SHP77 treated with DMSO at 0.1 percent for 48 hours (cell line): ENCODE data around the gene INPP5E.
"Not testable (repeated sequence)": the region's sequence is repeated elsewhere in the genome, so short reads cannot be mapped to it uniquely, and the experiment has no call there.

Experiments used
- DNase-seq: peaks from one replicate; lab custom pipeline; 2025; lab: John Stamatoyannopoulos, UW

Gene INPP5E

GRCh38 chr9:136429683-136430491 is 9.8 kb downstream of the INPP5E start:
- no peak for DNase-seq

GRCh38 chr9:136429075-136429628 is 10.5 kb downstream of the INPP5E start:
- no peak for DNase-seq

GRCh38 chr9:136426787-136427186 is 12.9 kb downstream of the INPP5E start:
- no peak for DNase-seq

GRCh38 chr9:136425367-136425766 is 14.3 kb downstream of the INPP5E start:
- DNase-seq: not testable (repeated sequence)

GRCh38 chr9:136424750-136425362 is 14.8 kb downstream of the INPP5E start:
- DNase-seq: no peak

GRCh38 chr9:136423432-136424146 is 16.1 kb downstream of the INPP5E start:
- no peak for DNase-seq

GRCh38 chr9:136422876-136423275 is 16.8 kb downstream of the INPP5E start:
- no peak for DNase-seq

GRCh38 chr9:136421791-136422190 is 17.9 kb downstream of the INPP5E start:
- DNase-seq: no peak

GRCh38 chr9:136419092-136419420 is 20.6 kb downstream of the INPP5E start:
- no peak for DNase-seq

- DNase-seq: no peak
Observed at GRCh38 chr9:136418182-136419091, 21.2 kb downstream of the INPP5E start.

GRCh38 chr9:136416914-136417313 is 22.7 kb downstream of the INPP5E start:
- DNase-seq: no peak

- no peak for DNase-seq
Observed at GRCh38 chr9:136416427-136416826, 23.2 kb downstream of the INPP5E start.

GRCh38 chr9:136412962-136413361 is 26.7 kb downstream of the INPP5E start:
- DNase-seq: no peak

- DNase-seq: no peak
Observed at GRCh38 chr9:136411378-136411777, 28.3 kb downstream of the INPP5E start.

- peak; percentile 34 for DNase-seq
Observed at GRCh38 chr9:136410500-136411287, 29.0 kb downstream of the INPP5E start, which contains the start of the genes ENTR1 and PMPCA. Gene ENTR1, minus strand, starts transcription at chr9:136410614. Its CDS starts 217 bp downstream, at chr9:136410397. Gene PMPCA, plus strand, starts transcription at chr9:136410658. Its CDS starts 11 bp downstream, at chr9:136410669.

- no peak for DNase-seq
Observed at GRCh38 chr9:136409557-136410455, 29.8 kb downstream of the INPP5E start.

- DNase-seq: no peak
Observed at GRCh38 chr9:136407911-136408310, 31.7 kb downstream of the INPP5E start.

GRCh38 chr9:136407061-136407460 is 32.6 kb downstream of the INPP5E start:
- DNase-seq: not testable (repeated sequence)

- DNase-seq: not testable (repeated sequence)
Observed at GRCh38 chr9:136405904-136406303, 33.7 kb downstream of the INPP5E start.

- DNase-seq: no peak
Observed at GRCh38 chr9:136405481-136405880, 34.2 kb downstream of the INPP5E start.
